GM18517 (cell line): Measurements from ENCODE around the gene NPLOC4.
"Not testable (repeated sequence)": the region's sequence is repeated elsewhere in the genome, so short reads cannot be mapped to it uniquely, and the experiment has no call there.

Experiments used
- ATAC-seq: cut with Tn5 transposase; IDR thresholded peaks from one replicate; pipeline ENCODE4 v1.9.1; 2021; ENCODE audit warnings: mild to moderate bottlenecking, moderate library complexity; ENCODE audit not compliant: unreplicated experiment

The NPLOC4 gene

DNA sequence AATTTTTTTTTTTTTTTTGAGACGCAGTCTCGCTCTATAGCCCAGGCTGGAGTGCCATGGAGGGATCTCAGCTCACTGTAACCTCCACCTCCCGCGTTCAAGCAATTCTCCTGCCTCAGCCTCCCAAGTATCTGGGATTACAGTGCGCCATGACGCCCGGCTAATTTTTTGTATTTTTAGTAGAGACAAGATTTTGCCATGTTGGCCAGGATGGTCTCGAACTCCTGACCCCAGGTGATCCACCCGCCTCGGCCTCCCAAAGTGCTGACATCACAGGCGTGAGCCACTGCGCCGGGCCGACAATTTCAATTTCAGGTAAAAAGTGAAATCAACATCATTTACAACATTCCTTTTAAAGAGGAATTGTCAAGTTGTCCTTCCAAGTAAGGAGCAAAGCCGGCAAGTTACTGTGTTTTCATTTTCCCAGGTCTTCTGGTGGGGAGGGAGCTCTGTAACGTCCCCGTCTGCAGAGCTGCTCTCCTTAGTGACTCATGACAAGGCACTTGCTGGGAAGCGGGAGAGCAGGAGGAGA, 873 bp downstream of the NPLOC4 start:
- no peak for ATAC-seq

- no peak for ATAC-seq
Observed at GRCh38 chr17:81635431-81635830, 1.5 kb downstream of the NPLOC4 start.

- ATAC-seq, result no peak
Observed at GRCh38 chr17:81631482-81631881, 5.4 kb downstream of the NPLOC4 start.

- ATAC-seq, result no peak
Observed at GRCh38 chr17:81630274-81630673, 6.6 kb downstream of the NPLOC4 start.

DNA sequence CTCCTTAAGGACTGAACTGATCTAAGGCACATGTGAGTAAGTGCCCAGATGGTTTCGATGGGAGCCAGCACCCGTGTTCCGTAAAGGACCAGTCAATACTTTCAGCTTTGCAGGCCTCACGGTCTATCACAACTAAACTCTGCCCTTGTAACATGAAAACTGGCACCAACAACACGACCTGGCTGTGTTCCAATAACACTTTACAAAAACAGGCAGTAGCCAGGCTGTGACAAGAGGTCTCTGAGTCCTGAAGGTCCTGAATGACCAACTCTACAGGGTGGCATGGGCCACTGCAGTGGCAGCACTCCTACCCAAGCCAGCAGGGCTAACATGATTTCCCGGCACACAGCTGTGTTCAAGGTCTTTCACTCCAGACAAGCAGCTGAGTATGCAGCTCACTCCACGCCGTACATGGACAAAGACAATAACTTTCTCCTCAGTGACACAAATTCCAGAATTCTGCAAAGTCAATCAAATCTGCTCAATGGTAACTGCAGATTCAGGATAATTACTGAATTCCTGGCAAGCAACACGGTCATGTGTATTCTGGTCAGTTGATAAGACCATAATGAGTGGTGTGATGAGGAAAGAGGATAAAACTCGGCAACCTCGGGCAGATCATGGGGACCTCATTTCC, 15.3 kb downstream of the NPLOC4 start:
- ATAC-seq, result no peak

DNA sequence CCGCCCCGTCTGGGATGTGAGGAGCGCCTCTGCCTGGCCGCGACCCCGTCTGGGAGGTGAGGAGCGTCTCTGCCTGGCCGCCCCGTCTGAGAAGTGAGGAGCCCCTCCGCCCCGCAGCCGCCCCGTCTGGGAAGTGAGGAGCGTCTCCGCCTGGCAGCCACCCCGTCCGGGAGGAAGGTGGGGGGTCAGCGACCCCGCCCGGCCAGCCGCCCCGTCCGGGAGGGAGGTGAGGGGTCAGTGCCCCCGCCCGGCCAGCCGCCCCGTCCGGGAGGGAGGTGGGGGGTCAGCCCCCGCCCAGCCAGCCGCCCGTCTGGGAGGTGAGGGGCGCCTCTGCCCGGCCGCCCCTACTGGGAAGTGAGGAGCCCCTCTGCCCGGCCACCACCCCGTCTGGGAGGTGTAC, 18.6 kb downstream of the NPLOC4 start:
- ATAC-seq, result not testable (repeated sequence)

GRCh38 chr17:81616877-81617276, 20.0 kb downstream of the NPLOC4 start:
- no peak for ATAC-seq

GRCh38 chr17:81615401-81615930, 21.4 kb downstream of the NPLOC4 start:
- ATAC-seq, result no peak

DNA sequence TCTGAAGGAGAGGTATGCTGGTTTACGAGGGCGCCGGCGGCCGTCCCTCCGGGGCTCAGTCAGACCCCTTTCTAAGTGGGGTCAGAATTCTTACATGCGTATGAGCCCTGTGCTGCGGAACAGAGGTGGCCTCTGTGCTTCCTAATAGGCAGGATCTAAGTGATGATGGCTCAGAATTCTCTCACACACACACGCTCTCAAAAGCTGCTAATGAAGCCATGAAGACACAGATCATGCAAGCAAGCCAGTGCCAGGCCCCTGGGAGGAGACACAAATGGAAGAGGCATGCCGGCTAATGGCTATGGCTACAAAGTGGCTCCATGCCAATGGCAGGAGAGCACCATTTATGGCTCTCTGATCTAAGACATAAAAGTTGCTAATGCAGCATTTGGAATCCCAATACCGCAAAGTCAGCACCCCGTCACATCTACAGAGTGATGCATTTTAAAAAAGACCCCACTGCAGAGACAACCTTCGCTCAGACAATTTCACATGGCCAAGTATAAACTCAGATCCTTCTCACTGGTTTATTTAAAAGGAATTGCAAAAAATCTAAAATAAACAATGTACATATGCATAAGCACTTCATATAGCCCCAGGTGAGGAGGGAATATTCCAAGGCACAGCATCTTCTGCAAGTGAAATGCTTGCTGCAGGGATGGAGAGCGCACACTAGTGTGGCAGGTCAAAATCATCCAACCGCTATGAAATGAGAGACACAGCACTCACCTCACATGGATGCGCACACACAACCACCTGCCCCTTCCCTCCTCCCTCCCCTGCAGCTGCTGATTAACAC, 24.5 kb downstream of the NPLOC4 start:
- no peak for ATAC-seq

GRCh38 chr17:81609541-81610311, 27.2 kb downstream of the NPLOC4 start:
- ATAC-seq, result no peak

GRCh38 chr17:81608605-81609004, 28.3 kb downstream of the NPLOC4 start:
- no peak for ATAC-seq

GRCh38 chr17:81608082-81608481, 28.8 kb downstream of the NPLOC4 start:
- ATAC-seq, result no peak

GRCh38 chr17:81607431-81607830, 29.5 kb downstream of the NPLOC4 start:
- no peak for ATAC-seq

DNA sequence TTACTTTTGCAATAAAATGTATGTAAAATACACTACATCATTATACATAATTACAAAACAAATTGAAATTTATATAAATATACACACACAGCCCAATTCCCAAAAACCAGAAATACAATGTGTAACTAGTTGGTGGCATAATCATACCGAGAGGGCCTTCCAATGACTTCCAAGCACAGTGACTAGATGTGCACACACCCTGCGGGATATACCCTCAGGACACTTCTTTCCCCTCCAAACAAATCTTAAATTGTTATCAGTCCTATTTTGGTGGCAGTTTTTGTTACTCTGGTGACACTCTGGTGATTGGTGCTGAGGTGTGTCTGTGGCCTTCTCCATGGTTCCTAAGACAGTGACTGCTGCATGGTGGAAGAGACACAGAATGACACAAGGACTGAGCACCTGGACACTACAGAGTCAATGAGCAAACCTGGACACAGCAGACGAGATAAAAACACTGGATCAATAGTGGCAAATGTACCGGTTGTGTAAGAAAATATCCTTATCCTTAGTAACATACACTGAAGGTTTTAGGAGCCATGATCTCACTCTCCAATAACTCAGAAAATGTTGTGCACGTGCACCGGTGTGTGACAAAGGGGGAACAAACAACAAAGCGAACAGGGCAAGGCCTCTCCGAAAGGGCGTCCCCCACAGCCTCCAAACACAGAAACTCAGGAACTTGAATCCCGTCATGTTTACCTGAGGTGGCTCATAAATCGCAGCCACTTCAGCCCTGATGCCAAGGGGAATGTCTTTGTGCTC, 32.9 kb downstream of the NPLOC4 start:
- no peak for ATAC-seq

DNA sequence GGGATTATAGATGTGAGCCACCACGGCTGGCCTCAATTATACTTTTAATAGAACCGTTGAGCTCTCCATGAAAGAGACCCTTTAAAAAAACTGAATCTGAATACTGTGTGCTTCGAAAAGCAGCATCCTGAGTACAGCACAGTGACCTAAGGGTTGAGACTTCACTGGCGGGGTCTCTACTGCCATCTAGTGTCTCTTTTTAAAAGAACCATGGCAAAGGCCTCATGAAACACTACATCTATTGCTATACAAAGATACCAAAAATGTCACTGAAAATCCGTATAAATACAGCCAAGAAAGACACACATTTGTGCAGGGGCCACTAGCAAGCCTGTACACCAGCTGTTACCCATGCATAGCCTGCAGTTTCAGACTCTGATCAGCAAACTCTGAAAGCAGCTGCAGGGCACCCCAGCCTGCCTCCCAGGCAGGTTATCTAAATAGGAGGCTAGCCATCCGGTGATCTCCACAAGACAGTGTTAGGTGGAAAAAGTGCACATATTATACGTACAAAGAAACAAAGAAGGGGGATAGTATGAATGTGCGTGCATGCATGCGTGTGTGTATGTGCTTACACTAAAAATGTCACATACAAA, 35.3 kb downstream of the NPLOC4 start:
- ATAC-seq, result no peak

DNA sequence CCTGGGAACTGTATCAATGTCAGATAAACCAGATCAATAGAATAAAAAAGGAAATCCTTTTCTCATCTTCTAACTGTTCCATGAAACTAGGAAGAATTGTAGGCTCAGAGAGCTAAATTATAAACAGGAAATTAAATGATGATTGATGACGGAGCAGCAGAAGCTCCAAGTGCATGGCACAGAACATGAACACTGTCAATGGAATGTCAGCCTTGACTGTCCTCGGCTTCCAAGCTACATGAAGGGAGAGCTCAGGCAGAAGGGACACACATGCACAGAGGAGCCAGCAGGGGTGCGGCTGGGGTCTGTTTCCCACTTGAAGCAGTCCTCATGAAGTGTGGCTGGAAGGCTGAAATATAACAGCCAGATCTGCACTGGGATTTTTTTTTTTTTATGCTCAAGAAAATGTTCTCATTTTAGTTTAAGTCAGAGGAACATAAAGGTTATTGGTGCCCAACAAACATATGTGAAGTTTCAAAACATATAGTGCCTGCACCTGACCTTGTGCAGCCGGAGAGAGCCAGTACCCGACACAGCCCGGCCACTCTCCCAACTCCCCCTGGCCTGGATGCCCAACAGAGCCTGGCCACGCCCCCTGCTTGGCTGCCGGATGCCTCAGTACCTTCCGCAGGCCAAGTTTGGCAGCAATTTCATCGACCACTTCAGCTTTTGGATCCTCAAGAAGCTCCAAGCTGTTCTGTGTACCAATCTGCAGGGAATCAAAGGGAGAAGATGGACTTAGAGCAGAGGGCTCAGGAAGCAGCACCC, 37.0 kb downstream of the NPLOC4 start:
- no peak for ATAC-seq

DNA sequence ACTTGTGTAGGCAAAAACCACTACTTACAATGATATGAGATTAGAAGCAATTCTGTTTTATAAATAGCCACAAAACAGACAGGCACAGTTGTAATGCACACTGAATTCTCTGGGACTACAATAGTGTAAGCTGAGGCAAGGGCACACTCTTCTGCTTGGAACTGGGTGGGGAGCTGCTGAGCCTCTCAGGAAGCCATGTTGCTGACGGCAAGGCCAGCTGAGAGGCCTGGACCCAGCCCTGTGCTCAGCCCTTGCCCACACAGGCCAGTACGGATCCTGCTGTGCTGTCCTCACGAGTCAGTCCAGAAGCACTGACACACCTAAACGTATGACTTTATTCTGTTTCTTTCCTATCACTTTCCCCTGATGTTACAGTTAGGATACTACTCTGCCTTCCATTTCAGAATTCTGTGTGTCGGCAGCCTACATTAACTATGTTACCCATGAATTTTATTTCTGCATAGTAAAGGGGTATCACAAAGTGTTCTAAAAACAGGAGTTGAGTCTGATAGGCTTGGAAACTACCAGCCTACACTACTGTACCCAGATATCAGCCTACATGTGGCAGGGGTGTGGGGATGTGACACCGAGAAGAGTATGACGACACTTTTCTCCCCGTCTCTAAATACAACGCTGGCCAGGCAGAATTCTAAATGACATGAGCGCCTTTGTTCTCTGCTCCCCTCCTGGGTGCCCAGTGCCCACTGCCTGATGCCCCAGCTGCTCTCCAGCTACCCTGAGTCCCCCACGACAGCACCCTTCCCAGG, 43.6 kb downstream of the NPLOC4 start:
- no peak for ATAC-seq

DNA sequence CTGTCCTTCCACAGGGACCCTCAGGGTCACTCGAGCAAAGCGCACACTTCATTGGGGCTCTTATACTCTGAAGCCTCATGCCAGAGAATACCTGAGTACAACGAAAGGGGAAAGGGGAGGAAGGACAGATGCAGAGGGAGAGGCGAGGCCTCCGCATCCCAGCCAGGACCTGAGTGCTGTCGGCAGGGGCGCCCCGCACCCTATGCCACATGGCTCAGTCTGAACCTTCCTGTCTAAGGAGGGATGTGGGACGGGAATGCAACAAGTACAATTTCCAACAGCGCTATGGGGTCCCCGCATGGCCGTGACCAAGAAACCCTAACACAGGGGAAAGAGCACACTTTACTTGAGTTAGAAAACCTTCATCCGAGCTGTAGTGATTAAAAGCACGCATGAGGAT, 44.9 kb downstream of the NPLOC4 start:
- no peak for ATAC-seq

DNA sequence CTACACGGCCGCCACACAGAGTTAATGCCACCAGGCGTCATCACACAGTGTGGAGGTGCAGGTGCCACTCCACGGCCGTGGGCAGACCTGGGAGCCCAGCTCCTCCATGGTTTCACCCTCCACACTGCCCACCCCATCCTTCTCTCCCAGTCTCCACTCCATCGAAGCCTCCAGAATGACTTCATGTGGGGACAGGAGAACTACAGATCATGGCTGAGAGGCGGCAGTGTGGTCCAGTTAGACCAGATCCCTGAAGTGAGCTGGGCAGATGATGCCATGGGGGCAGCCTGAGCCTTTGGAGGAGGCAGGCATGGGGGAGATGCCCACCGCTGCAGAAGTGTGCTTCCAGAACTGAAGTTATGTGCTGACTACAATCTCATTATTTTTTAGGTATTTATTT, 46.8 kb downstream of the NPLOC4 start:
- ATAC-seq, result no peak
